ENCODE measurements around the gene TMEM203. TPM values are rescaled to one million over a fixed set of nuclear protein-coding genes. Genes with fewer than 3 reads are reported as not detected.

Gene TMEM203
- total and polyA plus RNA-seq, 10 of the 15 experiments (the other 5 are each of a cell fraction or from before 2014, with no cell fraction given) = 7.2 to 68.1 (median 33.8) TPM

GRCh38 chr9:137241490-137242268 lies 36.2 kb upstream of the TMEM203 start (continued):
- no peak for TF ChIP-seq MTA3 (IDR thresholded peaks at IDR 0.05; ENCODE audit: borderline replicate concordance, low read length)
- TF ChIP-seq SIX5 (IDR thresholded peaks at IDR 0.05; ENCODE audit: low read depth, low read length, severe bottlenecking) = no peak
- TF ChIP-seq MEF2B (IDR thresholded peaks at IDR 0.05; ENCODE audit: partially characterized antibody, poor library complexity, severe bottlenecking) = no peak
- TF ChIP-seq SIN3A (IDR thresholded peaks at IDR 0.05; ENCODE audit: low read depth, low read length) = no peak
- no peak for TF ChIP-seq SREBF1 (IDR thresholded peaks at IDR 0.05; ENCODE audit: low read length)
- TF ChIP-seq SRF (IDR thresholded peaks at IDR 0.05; ENCODE audit: low read depth in 2 of 2, low read length in 2 of 2) = no peak

- Histone ChIP-seq H3K4me1 (ENCODE audit: control insufficient read depth, insufficient read depth, low read length) (peaks cover 42% of the 10 kb centered on the region), H2AFZ (ENCODE audit: control insufficient read depth, low read depth, low read length) (peak within 1 kb of the TSS; percentile 75), H3K4me2 (ENCODE audit: control insufficient read depth, insufficient read depth) (peak within 1 kb of the TSS; percentile 91), H3K27me3 (replicated peaks in 1 of 2; ENCODE audit: control insufficient read depth in 2 of 2, insufficient read depth in 2 of 2, low read length in 1 of 2) (no peaks in the 10 kb centered on the region), H3K79me2 (ENCODE audit: control insufficient read depth, insufficient read depth, low read length) (peaks cover 30% of the 10 kb centered on the region), H3K4me3 (peak within 1 kb of the TSS; percentile 98), H3K36me3 (ENCODE audit: control insufficient read depth in 2 of 2, insufficient read depth in 2 of 2, low read length in 1 of 2) (peaks cover 8 to 14% of the 10 kb centered on the region in 2 experiments), H3K27ac (ENCODE audit: control insufficient read depth, insufficient read depth) (peak within 1 kb of the TSS; percentile 83), H3K9me3 (replicated peaks; ENCODE audit: control insufficient read depth, insufficient read depth, low read length) (no peaks in the 10 kb centered on the region), H3K9ac (ENCODE audit: control insufficient read depth, insufficient read depth, low read length) (peak within 1 kb of the TSS; percentile 68), H4K20me1 (ENCODE audit: control insufficient read depth, insufficient read depth) (peaks cover 4% of the 10 kb centered on the region; the same call in 1 of the 2 replicates)
- ChIA-PET CTCF (interaction anchor here (0.6 to 5.3 kb wide), 12 partner anchors 14 to 206 kb away, joined by 3 to 52 read pairs (median 4); partner anchors contain the start of genes CYSRT1, NELFB, RNF208 and RNF224), SMC1A (ENCODE audit: uncharacterized antibody, unreplicated experiment) (interaction anchor here (0.7 to 1.7 kb wide), 5 partner anchors 13 to 154 kb away, joined by 3 to 6 read pairs (median 3); partner anchors contain the start of gene MAN1B1), RAD21 (ENCODE audit: unreplicated experiment) (interaction anchor here (0.9 to 1.9 kb wide), 11 partner anchors 14 to 122 kb away, joined by 3 to 13 read pairs (median 3); partner anchors contain the start of genes NELFB, NRARP, RNF208 and TPRN), POLR2A (interaction anchor here (0.7 to 9.2 kb wide), 27 partner anchors 11 to 249 kb away, joined by 3 to 112 read pairs (median 6); partner anchors contain the start of genes CYSRT1, EXD3, MAN1B1 and NELFB)
- ATAC-seq (peak; percentile 86), DNase-seq (ENCODE audit: low read depth, low spot score) (peak; percentile 100), FAIRE-seq (peak; percentile 100)
- under 1% methylated on average over 62 of the region's 67 CpGs for WGBS (ENCODE audit: insufficient coverage, insufficient replicate concordance, low lambda C conversion rate, missing lambda C conversion rate)
- in situ Hi-C loops (cut with MboI) = no loop called here
- intact Hi-C loops (cut with micrococcal nuclease; ENCODE audit: unreplicated experiment) = no loop called here
- BruUV-seq (replicated peaks) = no TSS peak
- TF ChIP-seq CEBPZ (IDR thresholded peaks at IDR 0.05; ENCODE audit: low read depth, low read length) = peak; percentile 95
- TF ChIP-seq NBN (IDR thresholded peaks at IDR 0.05) = peak; percentile 55
- no peak; the same call in 1 of the 2 replicates for TF ChIP-seq RCOR1 (conservative IDR thresholded peaks at IDR 0.05; ENCODE audit: low read depth, low read length)
- no peak for TF ChIP-seq ZNF622 (IDR thresholded peaks at IDR 0.05)
- no peak for TF ChIP-seq JUNB (IDR thresholded peaks at IDR 0.05)
- TF ChIP-seq FOS (IDR thresholded peaks at IDR 0.05; ENCODE audit: borderline replicate concordance, extremely low read depth, insufficient read length) = peak; percentile 99
- peak; percentile 98 for TF ChIP-seq CBFB (IDR thresholded peaks at IDR 0.05; ENCODE audit: low read depth)
- no peak for TF ChIP-seq SIX5 (IDR thresholded peaks at IDR 0.05; ENCODE audit: low read depth, low read length, severe bottlenecking)
- no peak; the same call in 1 of the 2 replicates for TF ChIP-seq USF2 (IDR thresholded peaks at IDR 0.05; ENCODE audit: borderline replicate concordance, low read depth, low read length)
- TF ChIP-seq ATF7 (IDR thresholded peaks at IDR 0.05; ENCODE audit: low read depth) = no peak
- TF ChIP-seq BMI1 (IDR thresholded peaks at IDR 0.05; ENCODE audit: borderline replicate concordance) = no peak
- no peak for TF ChIP-seq KDM1A (IDR thresholded peaks at IDR 0.05; ENCODE audit: borderline replicate concordance)
- TF ChIP-seq RBBP5 (conservative IDR thresholded peaks at IDR 0.05) = no peak
Measured at GRCh38 chr9:137240841-137241489, 35.5 kb upstream of the TMEM203 start, which contains the start of gene TUBB4B. Gene TUBB4B (plus strand): TSS chr9:137241287. CDS start chr9:137241361, 74 bp downstream.

Data from GM12878 (cell line).